ENCODE measurements around the gene ENTHD1. TPM values are rescaled to one million over a fixed set of nuclear protein-coding genes. Genes with fewer than 3 reads are reported as not detected.

The ENTHD1 gene
- total RNA-seq, 3 donors from 2014 or later = not detected

DNA sequence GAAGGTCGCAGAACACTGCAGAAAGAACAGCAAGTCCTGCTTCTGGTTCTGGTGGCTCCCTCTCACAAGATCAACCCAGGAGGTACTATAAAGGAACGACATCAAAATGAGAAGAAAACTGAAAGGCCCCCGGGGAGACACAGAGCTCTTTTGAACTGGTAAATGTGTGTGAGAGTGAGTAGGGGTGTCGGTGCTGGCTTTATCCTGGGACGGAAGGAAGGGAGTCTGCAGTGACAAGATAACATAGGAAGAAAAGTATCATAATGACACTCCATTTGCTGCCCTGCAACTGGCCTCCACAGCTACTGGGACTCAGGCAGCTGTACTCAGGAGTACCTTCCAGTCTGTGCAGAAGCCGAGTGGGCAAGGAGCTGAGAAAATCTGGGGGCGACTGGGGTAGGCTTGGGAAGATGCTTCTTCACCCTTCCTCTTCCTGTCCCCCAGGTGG, 60.9 kb downstream of the ENTHD1 start:
- H3K4me1 ChIP-seq = no peaks in the 10 kb centered on the region
- H3K27me3 ChIP-seq = peaks cover 0 to 17% of the 10 kb centered on the region in 2 donors
- DNase-seq (ENCODE audit: low spot score in 2 of 2) = no peak
- intact Hi-C loops (cut with DNase I; ENCODE audit: low total_unique reads) = no loop called here
- H3K27ac ChIP-seq = no peak overlapping the region
- no peak overlapping the region for H3K4me3 ChIP-seq
- no peak for TF ChIP-seq POLR2AphosphoS5 (IDR thresholded peaks at IDR 0.05)
- TF ChIP-seq, protein P1, sequence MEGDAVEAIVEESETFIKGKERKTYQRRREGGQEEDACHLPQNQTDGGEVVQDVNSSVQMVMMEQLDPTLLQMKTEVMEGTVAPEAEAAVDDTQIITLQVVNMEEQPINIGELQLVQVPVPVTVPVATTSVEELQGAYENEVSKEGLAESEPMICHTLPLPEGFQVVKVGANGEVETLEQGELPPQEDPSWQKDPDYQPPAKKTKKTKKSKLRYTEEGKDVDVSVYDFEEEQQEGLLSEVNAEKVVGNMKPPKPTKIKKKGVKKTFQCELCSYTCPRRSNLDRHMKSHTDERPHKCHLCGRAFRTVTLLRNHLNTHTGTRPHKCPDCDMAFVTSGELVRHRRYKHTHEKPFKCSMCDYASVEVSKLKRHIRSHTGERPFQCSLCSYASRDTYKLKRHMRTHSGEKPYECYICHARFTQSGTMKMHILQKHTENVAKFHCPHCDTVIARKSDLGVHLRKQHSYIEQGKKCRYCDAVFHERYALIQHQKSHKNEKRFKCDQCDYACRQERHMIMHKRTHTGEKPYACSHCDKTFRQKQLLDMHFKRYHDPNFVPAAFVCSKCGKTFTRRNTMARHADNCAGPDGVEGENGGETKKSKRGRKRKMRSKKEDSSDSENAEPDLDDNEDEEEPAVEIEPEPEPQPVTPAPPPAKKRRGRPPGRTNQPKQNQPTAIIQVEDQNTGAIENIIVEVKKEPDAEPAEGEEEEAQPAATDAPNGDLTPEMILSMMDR (IDR thresholded peaks at IDR 0.05) = no peak
- no peak for TF ChIP-seq POLR2A (IDR thresholded peaks at IDR 0.05)
- H3K9me3 ChIP-seq = no peaks in the 10 kb centered on the region
- no peaks in the 10 kb centered on the region for H3K36me3 ChIP-seq

DNA sequence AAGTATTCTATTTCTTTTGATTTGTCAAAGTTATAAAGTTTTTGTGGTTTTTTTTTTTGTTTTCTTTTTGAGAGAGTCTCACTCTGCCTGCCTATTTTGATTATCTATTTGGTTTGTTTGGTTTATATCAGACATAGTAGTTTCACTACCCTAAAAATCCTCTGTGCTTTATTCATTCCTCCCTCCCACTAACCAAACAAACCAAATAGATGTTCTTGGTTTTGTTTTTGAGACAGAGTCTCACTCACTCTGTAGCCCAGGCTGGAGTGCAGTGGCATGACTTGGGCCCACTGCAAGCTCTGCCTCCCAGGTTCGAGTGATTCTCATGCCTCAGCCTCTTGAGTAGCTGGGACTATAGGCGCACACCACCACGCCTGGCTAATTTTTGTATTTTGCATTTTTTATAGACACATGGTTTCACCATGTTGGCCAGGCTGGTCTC, 67.9 kb downstream of the ENTHD1 start:
- intact Hi-C loops (cut with DNase I; ENCODE audit: low total_unique reads) = no loop called here
- Histone ChIP-seq H3K4me3 (no peak overlapping the region), H3K9me3 (no peaks in the 10 kb centered on the region), H3K36me3 (no peaks in the 10 kb centered on the region), H3K4me1 (no peaks in the 10 kb centered on the region), H3K27ac (no peak overlapping the region), H3K27me3 (peaks cover 0 to 7% of the 10 kb centered on the region in 2 donors)
- TF ChIP-seq, protein P1 (IDR thresholded peaks at IDR 0.05) = no peak
- no peak for TF ChIP-seq POLR2A (IDR thresholded peaks at IDR 0.05)
- TF ChIP-seq POLR2AphosphoS5 (IDR thresholded peaks at IDR 0.05) = no peak
- no peak for DNase-seq (ENCODE audit: low spot score in 2 of 2)

DNA sequence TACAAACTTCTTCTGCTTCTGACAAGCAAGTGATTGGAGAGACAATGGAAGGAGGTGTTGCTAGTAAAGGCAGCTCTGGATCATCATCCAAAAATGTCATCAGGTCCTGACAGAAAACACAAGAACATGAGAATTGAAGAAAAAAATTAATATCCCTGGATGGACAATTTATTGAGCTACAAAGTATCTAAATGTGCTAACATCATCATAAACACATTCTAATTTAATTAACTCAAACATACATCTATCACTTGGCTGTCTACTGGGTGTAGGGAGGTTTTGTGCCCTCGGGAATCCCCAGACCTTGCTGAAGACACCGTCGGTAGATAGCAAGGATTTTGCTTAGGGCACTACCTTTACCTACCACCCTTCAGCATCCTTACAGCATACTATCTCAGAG, 72.6 kb downstream of the ENTHD1 start:
- intact Hi-C loops (cut with DNase I; ENCODE audit: low total_unique reads) = no loop called here
- no peaks in the 10 kb centered on the region for H3K9me3 ChIP-seq
- no peaks in the 10 kb centered on the region for H3K36me3 ChIP-seq
- no peaks in the 10 kb centered on the region for H3K27me3 ChIP-seq
- no peaks in the 10 kb centered on the region for H3K4me1 ChIP-seq
- H3K4me3 ChIP-seq = no peak overlapping the region
- no peak overlapping the region for H3K27ac ChIP-seq
- DNase-seq (ENCODE audit: low spot score in 2 of 2) = no peak
- no peak for TF ChIP-seq POLR2A (IDR thresholded peaks at IDR 0.05)
- TF ChIP-seq, protein P1 (IDR thresholded peaks at IDR 0.05) = no peak
- no peak for TF ChIP-seq POLR2AphosphoS5 (IDR thresholded peaks at IDR 0.05)

DNA sequence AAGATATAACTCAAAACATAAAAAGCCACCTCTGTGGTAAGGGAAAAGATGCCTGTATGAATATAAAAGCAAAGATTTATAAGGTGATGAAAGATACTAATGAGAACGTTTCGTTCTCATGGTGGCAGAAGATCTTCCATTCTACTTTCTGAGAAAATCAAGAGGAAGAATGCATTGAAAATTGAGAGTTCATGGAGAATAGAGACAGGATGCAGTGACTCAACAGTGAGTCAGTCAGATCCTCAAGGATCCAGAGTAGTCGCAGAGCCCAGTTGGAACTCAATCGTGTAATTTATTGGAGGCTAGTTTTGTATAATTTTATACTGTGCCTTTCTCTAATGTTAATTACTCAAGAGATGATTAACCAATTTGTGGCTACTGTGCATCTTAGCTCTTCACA, 73.3 kb downstream of the ENTHD1 start:
- Histone ChIP-seq H3K9me3 (no peaks in the 10 kb centered on the region), H3K36me3 (no peaks in the 10 kb centered on the region), H3K27me3 (no peaks in the 10 kb centered on the region), H3K4me3 (no peak overlapping the region), H3K4me1 (no peaks in the 10 kb centered on the region), H3K27ac (no peak overlapping the region)
- intact Hi-C loops (cut with DNase I; ENCODE audit: low total_unique reads) = no loop called here
- TF ChIP-seq POLR2A (IDR thresholded peaks at IDR 0.05) (no peak), POLR2AphosphoS5 (IDR thresholded peaks at IDR 0.05) (no peak)
- TF ChIP-seq, protein P1 (IDR thresholded peaks at IDR 0.05) = no peak
- no peak for DNase-seq (ENCODE audit: low spot score in 2 of 2)

DNA sequence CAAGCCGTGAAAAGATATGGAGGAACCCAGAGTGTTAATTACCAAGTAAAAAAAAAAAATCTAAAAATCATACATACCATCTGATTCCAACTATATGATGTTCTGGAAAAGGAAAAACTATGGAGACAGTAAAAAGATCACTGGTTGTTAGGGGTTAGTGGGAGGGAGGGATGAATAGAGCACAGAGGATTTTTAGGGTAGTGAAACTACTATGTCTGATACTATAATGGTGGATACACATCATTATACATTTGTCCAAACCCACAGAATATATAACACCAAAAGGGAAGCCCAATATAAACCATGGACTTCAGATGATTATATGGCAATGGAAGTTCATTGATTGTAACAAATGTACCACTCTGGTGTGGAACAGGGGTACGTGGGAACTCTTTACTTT, 74.1 kb downstream of the ENTHD1 start:
- Histone ChIP-seq H3K27me3 (no peaks in the 10 kb centered on the region), H3K4me3 (no peak overlapping the region), H3K9me3 (no peaks in the 10 kb centered on the region), H3K4me1 (no peaks in the 10 kb centered on the region), H3K27ac (no peak overlapping the region), H3K36me3 (no peaks in the 10 kb centered on the region)
- no peak for DNase-seq (ENCODE audit: low spot score in 2 of 2)
- intact Hi-C loops (cut with DNase I; ENCODE audit: low total_unique reads) = no loop called here
- TF ChIP-seq, protein P1 (IDR thresholded peaks at IDR 0.05) = no peak
- TF ChIP-seq POLR2A (IDR thresholded peaks at IDR 0.05) (no peak), POLR2AphosphoS5 (IDR thresholded peaks at IDR 0.05) (no peak)

All from breast epithelium (tissue), 4 donors.